ENCODE results near the gene L3MBTL1. TPM values are rescaled to one million over a fixed set of nuclear protein-coding genes. Genes with fewer than 3 reads are reported as not detected.
"Not testable (repeated sequence)": the region's sequence is repeated elsewhere in the genome, so short reads cannot be mapped to it uniquely, and the experiment has no call there.

Gene L3MBTL1
- polyA plus RNA-seq, 1 donor = 9.9 TPM

GRCh38 chr20:43560974-43561373 is 53.5 kb downstream of the L3MBTL1 start:
- DNase-seq = no peak

- no peak for DNase-seq
Measured at GRCh38 chr20:43563429-43563828, 55.9 kb downstream of the L3MBTL1 start.

- no peak for DNase-seq
Measured at GRCh38 chr20:43563991-43564390, 56.5 kb downstream of the L3MBTL1 start.

GRCh38 chr20:43564455-43564854 is 57.0 kb downstream of the L3MBTL1 start:
- no peak for DNase-seq

- no peak for DNase-seq
Measured at GRCh38 chr20:43564993-43565757, 57.7 kb downstream of the L3MBTL1 start.

- no peak for DNase-seq
Measured at GRCh38 chr20:43565758-43566104, 58.2 kb downstream of the L3MBTL1 start.

- no peak for DNase-seq
Measured at GRCh38 chr20:43567477-43567876, 60.0 kb downstream of the L3MBTL1 start.

GRCh38 chr20:43568706-43569105 is 61.2 kb downstream of the L3MBTL1 start:
- no peak for DNase-seq

GRCh38 chr20:43569282-43569681 is 61.8 kb downstream of the L3MBTL1 start:
- no peak for DNase-seq

- no peak for DNase-seq
Measured at GRCh38 chr20:43570496-43570895, 63.0 kb downstream of the L3MBTL1 start.

GRCh38 chr20:43571310-43571709 is 63.8 kb downstream of the L3MBTL1 start:
- no peak for DNase-seq

- no peak for DNase-seq
Measured at GRCh38 chr20:43571771-43572170, 64.3 kb downstream of the L3MBTL1 start.

GRCh38 chr20:43572891-43573290 is 65.4 kb downstream of the L3MBTL1 start:
- DNase-seq = no peak

GRCh38 chr20:43576108-43576507 is 68.6 kb downstream of the L3MBTL1 start:
- DNase-seq = no peak

GRCh38 chr20:43579861-43580793 is 72.6 kb downstream of the L3MBTL1 start:
- DNase-seq = no peak

GRCh38 chr20:43583133-43583864 is 75.8 kb downstream of the L3MBTL1 start:
- no peak for DNase-seq

- DNase-seq = no peak
Measured at GRCh38 chr20:43583982-43584432, 76.5 kb downstream of the L3MBTL1 start.

GRCh38 chr20:43584448-43585136 is 77.1 kb downstream of the L3MBTL1 start:
- no peak for DNase-seq

- no peak for DNase-seq
Measured at GRCh38 chr20:43586641-43587040, 79.1 kb downstream of the L3MBTL1 start.

- DNase-seq = not testable (repeated sequence)
Measured at GRCh38 chr20:43588526-43588925, 81.0 kb downstream of the L3MBTL1 start.

- DNase-seq = no peak
Measured at GRCh38 chr20:43590036-43590391, 82.5 kb downstream of the L3MBTL1 start.

Measured in hindlimb muscle (tissue), 1 donor.